Effector memory CD8-positive, alpha-beta T cell (primary cell): ENCODE results near the gene DCST2.

Source experiments
- ATAC-seq: fragments of 150-1000 bp; cut with Tn5 transposase; replicated peaks from 2 replicates; pipeline ENCODE4 v1.10.0; 2021; ENCODE audit warnings: mild to moderate bottlenecking, moderate library complexity
- DNase-seq, 3 experiments: peaks; one replicate each; pipeline ENCODE4 v3.0.0; 2021
- H3K27ac Mint-ChIP-seq, 2 donors: one replicate each; pipeline ENCODE4 v1.8.0; 2022; ENCODE audit warnings: mild to moderate bottlenecking in 2 of 2, mixed read lengths in 2 of 2, moderate library complexity in 2 of 2
- H3K27me3 Mint-ChIP-seq, 2 donors: one replicate each; pipeline ENCODE4 v1.8.0; 2022; ENCODE audit warnings: mixed read lengths in 2 of 2
- H3K36me3 Mint-ChIP-seq: one replicate; pipeline ENCODE4 v1.8.0; 2022; ENCODE audit warnings: mild to moderate bottlenecking, moderate library complexity, mixed read lengths; ENCODE audit not compliant: insufficient read depth
- H3K4me1 Mint-ChIP-seq, 2 donors: one replicate each; pipeline ENCODE4 v1.8.0; 2022; ENCODE audit warnings: low read depth in 2 of 2, mixed read lengths in 2 of 2
- H3K4me3 Mint-ChIP-seq, 2 donors: one replicate each; pipeline ENCODE4 v1.8.0; 2022; ENCODE audit warnings: mild to moderate bottlenecking in 2 of 2, mixed read lengths in 2 of 2, moderate library complexity in 2 of 2
- H3K9me3 Mint-ChIP-seq, 2 donors: one replicate each; pipeline ENCODE4 v1.8.0; 2022; ENCODE audit warnings: mixed read lengths in 2 of 2

The DCST2 gene

DNA sequence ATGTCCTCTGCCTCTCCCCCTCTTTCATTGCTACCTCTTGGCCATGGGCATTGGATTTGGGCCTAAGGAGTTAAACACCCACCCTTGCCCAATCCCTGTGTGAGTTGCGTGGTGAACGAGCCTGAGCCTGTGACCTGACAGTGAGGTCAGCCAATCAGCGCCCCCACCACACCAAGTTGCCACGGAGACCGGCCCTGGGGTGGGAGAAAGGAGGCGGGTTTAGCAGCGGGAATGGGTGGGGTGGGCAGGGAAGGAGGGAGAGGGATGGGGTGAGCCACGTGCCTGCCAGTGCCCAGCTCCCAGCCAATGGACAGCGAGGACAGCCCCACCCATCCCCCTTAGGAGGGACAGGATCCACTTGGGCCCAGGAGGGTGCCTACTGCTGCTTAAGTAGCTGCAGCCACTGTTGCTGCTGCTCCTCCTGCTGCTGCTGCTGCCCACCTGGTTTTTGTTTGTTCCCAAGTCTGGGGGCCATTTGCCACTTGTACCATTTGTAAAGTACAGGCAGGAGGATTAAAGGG lies 21.5 kb downstream of the DCST2 start:
- H3K4me3 Mint-ChIP-seq = peak overlapping the region; percentile 40 to 41
- no peak for DNase-seq
- peaks cover 38 to 61% of the 10 kb centered on the region in 2 donors for H3K4me1 Mint-ChIP-seq

DNA sequence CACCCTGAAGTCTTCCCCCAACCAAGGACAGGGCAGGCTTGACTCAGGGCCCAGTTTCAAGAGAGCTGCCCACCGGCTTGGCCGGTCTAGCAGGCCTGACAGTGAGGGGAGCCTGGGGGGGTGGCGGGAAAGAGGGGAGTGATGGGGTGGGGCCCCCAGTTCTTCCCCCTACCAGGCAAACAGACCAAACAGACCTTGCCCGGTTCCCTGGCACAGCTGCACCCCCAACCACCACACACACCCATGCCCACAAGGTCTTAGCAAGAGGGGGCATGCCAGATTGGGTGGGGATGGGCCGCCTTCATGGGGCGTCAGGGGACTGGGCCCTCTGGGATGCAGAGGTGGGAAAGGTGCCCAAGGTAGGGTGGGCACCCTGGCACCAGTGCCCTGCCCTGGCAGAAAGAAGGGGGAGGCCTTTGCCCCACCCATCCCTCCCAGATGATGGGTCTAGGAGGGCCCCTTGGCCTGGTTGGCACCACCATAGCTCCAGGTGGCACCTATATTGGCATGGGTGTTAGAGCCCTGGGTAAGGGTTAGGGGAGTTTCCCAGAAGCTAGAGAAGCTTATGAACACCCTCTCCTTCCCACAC lies 22.1 kb downstream of the DCST2 start:
- ATAC-seq (peak; percentile 36), DNase-seq (no peak)
- Mint-ChIP-seq H3K27me3 (no peaks in the 10 kb centered on the region), H3K36me3 (peaks cover 2% of the 10 kb centered on the region), H3K4me3 (peak overlapping the region; percentile 46 to 48), H3K9me3 (no peaks in the 10 kb centered on the region), H3K4me1 (peaks cover 41 to 61% of the 10 kb centered on the region in 2 donors), H3K27ac (peak overlapping the region; percentile 74 to 83)

More for the DNA sequence above, 21.5 kb downstream of the DCST2 start:
- Mint-ChIP-seq H3K27me3 (no peaks in the 10 kb centered on the region), H3K27ac (peak overlapping the region; percentile 74 to 83), H3K9me3 (no peaks in the 10 kb centered on the region), H3K36me3 (peaks cover 5% of the 10 kb centered on the region)
- ATAC-seq = no peak

DNA sequence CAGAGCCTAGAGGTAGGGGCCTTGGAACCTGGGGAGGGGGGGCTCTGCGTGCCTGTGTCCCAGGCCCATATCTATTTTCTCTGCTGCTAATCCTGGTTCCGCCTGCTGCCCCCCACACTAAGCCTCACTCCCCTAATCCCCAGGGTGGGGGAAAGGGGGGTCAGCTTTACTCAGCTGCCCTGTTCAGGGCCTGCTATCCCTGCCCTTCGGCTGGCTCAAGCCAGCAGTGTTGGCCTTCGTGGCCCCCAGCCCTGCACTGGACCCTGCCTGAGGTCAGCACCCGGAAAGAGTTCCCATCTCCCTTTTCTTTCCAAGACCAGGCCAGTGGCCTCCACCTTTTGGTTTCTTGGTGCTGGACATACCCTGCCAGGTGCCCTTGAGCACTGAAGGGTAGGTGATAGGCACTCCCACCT lies 22.6 kb downstream of the DCST2 start:
- Mint-ChIP-seq H3K4me1 (peaks cover 42 to 61% of the 10 kb centered on the region in 2 donors), H3K27me3 (no peaks in the 10 kb centered on the region), H3K9me3 (no peaks in the 10 kb centered on the region), H3K36me3 (no peaks in the 10 kb centered on the region), H3K27ac (peak overlapping the region in 1 of 2 donors; percentile 74), H3K4me3 (peak overlapping the region; percentile 46 to 48)
- no peak for ATAC-seq
- no peak for DNase-seq

DNA sequence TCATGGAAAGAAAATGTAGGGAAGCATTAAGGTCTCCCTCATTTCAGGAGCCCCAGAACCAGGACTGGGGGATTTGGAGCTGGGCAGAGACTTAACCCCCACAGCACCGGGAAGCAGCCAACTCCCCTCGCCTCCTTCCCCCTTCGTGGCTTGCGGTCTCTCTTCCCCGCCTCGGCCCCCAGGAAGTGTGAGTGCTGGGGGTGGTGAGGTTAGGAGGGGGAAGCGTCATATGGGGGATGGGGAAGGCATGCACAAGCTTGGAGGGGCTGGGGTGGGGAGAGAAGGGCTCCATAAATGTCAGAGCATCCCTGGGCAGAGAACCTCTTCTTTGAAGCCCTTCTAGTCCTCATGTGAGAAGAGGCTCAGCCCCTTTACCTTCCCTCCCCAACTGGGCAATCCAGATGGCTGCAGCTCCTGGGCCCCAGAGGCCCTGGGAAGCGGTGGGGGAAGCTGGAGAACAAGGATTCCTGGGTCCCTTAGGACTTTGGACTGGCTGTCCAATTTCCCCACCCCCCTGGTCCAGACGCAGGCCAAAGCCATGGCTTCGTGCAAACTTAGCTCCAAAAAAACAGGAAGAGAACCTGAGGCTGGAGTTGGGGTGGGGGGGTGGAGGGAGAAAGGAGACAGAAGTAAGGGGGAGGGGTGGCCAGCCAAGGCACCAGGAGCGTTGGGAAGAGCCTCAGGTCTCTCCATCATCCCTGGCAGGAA lies 23.2 kb downstream of the DCST2 start:
- Mint-ChIP-seq H3K27ac (peak overlapping the region; percentile 74 to 92), H3K27me3 (no peaks in the 10 kb centered on the region), H3K9me3 (no peaks in the 10 kb centered on the region), H3K4me1 (peaks cover 38 to 61% of the 10 kb centered on the region in 2 donors), H3K36me3 (no peaks in the 10 kb centered on the region), H3K4me3 (peak overlapping the region; percentile 61 to 67)
- ATAC-seq = no peak
- DNase-seq = no peak

DNA sequence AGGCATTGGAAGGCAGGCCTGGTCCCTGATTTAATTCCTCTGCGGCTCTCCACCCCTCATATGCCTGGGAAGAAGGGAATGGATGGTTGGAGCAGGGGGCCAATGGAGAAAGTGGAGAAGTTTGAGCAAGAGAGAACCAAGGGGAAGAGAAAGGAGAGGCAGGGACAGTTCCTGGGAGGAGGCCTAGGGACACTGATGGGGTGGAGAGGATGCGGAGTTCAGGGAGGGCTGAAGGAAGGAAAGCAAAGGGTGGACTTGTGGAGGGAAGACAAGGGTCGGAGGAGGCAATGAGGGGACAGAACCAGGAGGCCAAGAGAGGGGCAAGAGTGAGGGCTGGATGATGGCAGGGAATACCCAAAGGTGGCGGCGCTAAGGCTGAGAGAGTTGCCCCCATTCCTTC lies 23.8 kb downstream of the DCST2 start:
- Mint-ChIP-seq H3K9me3 (no peaks in the 10 kb centered on the region), H3K4me3 (peak overlapping the region; percentile 61 to 67), H3K27me3 (no peaks in the 10 kb centered on the region), H3K36me3 (no peaks in the 10 kb centered on the region), H3K27ac (peak overlapping the region; percentile 74 to 92), H3K4me1 (peaks cover 38 to 64% of the 10 kb centered on the region in 2 donors)
- ATAC-seq (no peak), DNase-seq (no peak)

DNA sequence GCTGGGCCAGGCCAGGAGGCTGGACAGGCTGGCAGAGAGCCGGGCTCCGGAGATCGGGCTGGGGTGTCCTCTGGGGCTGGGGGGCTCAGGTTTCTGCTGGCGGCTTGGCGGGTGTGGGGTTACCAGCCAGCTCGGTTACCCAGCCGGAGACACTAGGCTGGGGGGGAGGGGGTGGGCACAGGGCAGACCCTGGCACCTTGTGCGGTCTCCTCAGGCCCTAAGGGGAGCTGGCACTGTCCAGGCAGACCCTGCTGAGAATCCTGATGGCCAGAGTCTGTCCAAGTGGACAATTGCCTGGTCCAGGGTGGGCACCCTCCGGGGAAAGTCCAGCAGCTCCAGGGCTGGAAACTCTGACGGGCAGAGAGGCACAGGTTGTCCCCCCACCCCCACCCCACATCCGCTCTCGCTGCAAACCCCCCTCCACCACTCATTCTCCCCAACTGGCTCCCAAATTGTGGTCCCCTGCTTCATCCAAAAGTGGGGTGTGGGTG lies 24.3 kb downstream of the DCST2 start:
- Mint-ChIP-seq H3K27me3 (no peaks in the 10 kb centered on the region), H3K36me3 (no peaks in the 10 kb centered on the region), H3K9me3 (no peaks in the 10 kb centered on the region), H3K4me1 (peaks cover 42 to 69% of the 10 kb centered on the region in 2 donors), H3K27ac (peak overlapping the region; percentile 74 to 92), H3K4me3 (peak overlapping the region; percentile 61 to 67)
- DNase-seq (no peak), ATAC-seq (no peak)

DNA sequence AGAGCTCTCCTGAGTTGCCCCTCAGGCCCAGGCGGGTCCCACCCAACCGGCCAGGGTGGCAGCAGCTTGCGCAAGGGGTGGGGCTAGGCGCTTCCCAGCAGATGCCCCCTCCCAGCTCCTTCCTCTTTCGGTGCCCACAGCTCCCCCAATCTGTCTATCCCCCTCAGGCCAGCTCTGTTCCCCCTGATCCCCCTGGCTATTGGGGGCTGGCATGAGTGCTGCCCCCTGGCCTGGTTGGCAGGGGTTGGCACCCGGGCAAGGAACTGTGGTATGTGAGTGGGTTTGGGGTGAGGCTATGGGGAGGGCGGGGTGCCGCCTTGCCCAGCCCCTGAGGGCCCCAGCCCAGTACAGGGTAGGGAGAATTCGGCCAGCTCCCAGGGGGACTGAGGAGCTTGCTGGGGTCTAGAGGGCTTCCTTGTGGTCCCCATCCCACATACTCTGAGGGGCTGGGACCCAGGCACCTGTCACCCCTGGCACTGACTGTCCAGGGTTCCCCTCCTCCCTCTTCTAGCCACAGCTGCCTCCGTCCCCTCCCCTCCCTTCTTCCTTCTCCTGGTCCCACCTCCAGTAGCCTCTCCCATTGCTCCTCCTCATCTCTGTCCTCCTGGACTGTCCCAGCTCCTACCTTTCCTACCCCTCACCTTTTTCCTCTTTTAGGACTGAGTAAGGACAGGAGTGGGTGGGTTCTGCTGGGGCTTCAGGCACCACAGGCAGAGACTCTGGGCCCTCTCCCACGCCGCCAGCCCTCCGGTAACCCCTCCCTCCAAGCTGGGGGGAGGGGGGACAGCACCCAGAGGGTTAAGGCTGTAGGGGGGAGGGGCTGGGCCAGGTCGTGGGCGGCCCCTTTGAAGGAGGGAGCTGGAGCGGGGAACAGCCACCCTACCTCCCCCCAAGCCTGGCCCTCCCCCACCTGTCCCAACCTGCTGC lies 25.3 kb downstream of the DCST2 start:
- DNase-seq (no peak), ATAC-seq (no peak)
- Mint-ChIP-seq H3K36me3 (no peaks in the 10 kb centered on the region), H3K4me3 (peak overlapping the region in 1 of 2 donors; percentile 61), H3K4me1 (peaks cover 44 to 69% of the 10 kb centered on the region in 2 donors), H3K9me3 (no peaks in the 10 kb centered on the region), H3K27me3 (no peaks in the 10 kb centered on the region), H3K27ac (peak overlapping the region; percentile 74 to 76)

DNA sequence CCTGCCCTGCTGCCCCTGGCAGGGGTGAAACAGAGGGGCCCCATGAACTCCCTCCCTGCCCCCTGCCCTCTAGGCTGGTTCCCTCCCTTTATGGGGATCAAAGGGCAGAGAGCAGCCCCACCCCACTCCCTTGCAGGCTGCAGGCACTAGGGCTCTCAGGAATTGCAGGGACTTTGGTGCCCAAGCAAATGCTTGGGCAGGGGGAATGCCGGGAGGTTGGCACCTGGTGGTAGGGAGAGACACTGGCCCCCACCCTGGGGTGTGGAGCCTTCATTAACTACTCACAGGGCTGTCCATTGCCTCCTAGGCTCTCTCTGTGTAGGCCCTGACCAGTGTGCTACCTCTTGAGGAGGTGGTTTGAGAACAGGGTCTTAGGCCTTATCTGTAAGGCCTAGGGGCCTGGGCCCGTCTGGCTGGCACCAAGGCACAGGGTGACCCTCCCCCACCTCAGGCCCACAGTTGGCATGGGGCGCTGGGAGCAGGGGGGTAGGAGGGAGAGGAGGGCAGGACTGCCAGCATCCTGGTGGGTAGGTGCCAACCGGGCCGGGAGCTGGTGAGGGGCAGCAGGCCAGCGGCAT lies 26.2 kb downstream of the DCST2 start:
- Mint-ChIP-seq H3K27me3 (no peaks in the 10 kb centered on the region), H3K4me1 (peaks cover 35 to 62% of the 10 kb centered on the region in 2 donors), H3K27ac (no peak overlapping the region), H3K4me3 (no peak overlapping the region), H3K36me3 (peaks cover under 1% of the 10 kb centered on the region), H3K9me3 (no peaks in the 10 kb centered on the region)
- DNase-seq (no peak), ATAC-seq (no peak)

DNA sequence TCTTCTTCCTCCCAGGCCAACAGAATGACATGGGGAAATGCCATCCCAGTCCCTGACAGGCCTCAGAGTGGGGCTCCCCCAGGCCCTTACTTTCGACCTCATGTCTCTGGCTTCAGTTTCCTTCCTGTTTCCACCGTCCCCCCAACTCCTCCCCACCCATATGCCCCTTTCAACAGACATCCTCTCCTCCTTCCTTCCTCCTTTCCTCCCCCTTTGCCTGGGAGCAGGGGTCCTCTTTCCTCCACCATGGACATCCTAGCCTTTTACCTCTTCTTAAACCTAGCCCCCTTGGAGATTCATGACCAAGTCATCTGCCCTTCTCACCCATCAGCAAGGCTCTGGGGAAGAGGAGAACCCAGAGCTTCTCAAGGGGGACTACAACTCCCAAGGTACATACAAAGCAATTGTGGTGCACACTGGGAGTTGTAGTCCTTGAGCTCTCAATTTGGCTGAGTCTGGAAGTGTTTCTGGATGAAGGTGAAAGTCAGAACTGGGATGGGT lies 26.9 kb downstream of the DCST2 start:
- Mint-ChIP-seq H3K4me3 (peak overlapping the region; percentile 44 to 47), H3K27me3 (no peaks in the 10 kb centered on the region), H3K4me1 (peaks cover 33 to 57% of the 10 kb centered on the region in 2 donors), H3K36me3 (peaks cover 4% of the 10 kb centered on the region), H3K9me3 (no peaks in the 10 kb centered on the region), H3K27ac (peak overlapping the region; percentile 88 to 91)
- ATAC-seq = peak; percentile 16
- DNase-seq = peak in 1 of 3 experiments; percentile 38

DNA sequence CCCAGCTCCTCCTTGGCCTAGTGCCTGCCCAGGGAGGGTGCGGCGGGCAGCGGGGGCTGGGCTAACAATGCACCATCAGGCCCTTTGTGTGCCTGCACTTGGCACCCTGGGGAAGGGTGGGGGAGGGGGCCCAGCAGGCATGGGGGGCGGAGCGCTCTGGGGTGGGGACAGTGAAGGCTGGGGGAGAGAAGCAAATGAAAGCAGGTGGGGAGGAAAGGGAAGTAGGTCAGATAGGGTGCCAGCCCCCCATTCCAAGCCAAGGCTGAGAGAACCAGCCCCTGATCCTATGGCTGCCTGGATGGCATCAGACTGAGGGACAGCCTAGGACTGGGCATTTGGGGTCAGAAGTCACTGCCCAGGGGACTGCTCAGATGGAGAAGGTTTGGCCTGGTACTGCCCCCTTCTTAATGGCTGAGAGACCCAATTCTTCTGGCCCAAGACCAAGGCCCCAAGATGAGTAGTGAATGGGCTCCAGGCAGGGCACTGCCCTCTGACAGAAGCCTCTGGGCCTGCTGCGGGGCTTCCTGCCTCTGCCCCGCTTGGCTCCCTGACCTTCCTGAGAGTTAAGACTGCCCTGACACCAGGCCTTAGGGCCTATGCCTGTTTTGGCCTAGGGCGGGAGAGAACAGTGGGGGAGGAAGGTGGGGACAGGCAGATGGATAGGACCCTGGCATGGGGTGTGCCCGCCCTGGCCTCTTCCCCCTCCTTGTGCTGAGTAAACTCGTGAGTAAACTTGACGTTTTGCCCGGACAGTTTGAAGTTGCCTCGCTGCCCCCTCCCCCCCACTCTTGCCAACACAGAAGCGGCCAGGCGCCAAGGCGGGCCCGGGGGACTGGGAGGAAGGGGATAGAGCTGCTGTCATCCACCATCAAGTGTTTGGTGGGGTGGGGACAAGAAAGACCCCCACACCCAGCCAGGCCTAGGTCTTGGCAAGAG lies 28.2 kb downstream of the DCST2 start:
- ATAC-seq = no peak
- Mint-ChIP-seq H3K27me3 (no peaks in the 10 kb centered on the region), H3K4me1 (peaks cover 32 to 52% of the 10 kb centered on the region in 2 donors), H3K27ac (peak overlapping the region; percentile 88 to 91), H3K9me3 (no peaks in the 10 kb centered on the region), H3K36me3 (peaks cover 9% of the 10 kb centered on the region), H3K4me3 (peak overlapping the region; percentile 96 to 97)
- DNase-seq = no peak

DNA sequence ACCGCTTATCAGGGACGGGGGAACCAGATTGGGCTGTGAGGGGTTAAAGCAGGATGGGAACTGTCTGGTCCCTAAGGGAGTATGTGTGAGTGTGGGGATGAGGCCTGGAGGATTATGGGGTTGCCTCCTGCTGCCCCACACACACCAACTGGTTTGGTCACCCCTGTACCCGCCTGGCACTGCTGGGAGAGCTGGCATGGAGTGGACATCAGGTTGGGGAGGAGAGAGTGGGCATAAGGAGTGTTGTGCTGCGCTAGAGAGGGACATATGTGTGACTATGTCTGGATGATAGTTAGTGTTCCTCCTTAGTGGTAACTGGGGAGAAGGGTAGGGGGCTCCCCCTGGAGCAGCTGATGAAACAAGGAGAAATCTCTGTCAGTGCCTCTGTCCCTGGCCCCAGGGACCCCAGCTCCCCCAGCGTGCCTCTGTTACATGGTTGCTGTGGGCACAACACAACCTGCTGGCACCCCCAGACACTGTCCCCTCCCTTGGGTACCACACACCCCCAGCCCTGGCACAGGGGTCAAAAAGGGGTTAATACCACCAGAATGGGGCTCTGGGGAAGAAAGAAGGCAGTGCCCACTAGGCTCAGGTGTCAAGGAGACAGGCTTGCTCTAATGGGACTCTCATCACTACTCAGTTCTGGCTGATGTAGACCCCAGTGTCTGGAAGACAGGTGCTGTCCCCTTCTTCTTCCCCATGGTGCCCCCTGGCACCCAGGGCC lies 29.1 kb downstream of the DCST2 start:
- ATAC-seq (no peak), DNase-seq (no peak)
- Mint-ChIP-seq H3K9me3 (no peaks in the 10 kb centered on the region), H3K27me3 (no peaks in the 10 kb centered on the region), H3K36me3 (peaks cover 9% of the 10 kb centered on the region), H3K27ac (peak overlapping the region; percentile 88 to 90), H3K4me1 (peaks cover 31 to 49% of the 10 kb centered on the region in 2 donors), H3K4me3 (peak overlapping the region; percentile 96 to 97)
